Subcutaneous abdominal adipose tissue (tissue), 5 donors: ENCODE data around the gene RBFOX1.
A peak's percentile ranks its signal among the peaks of the same experiment; 100 is the strongest.

Experiments
- H3K27ac ChIP-seq: one replicate; pipeline ENCODE4 v1.7.0; 2013; ENCODE audit warnings: low read depth, mild to moderate bottlenecking, inconsistent platforms, low read length, moderate library complexity
- H3K27me3 ChIP-seq, 5 donors: one replicate each; pipeline ENCODE4 v1.7.0; 2013; ENCODE audit warnings: low read length in 5 of 5, inconsistent platforms in 1 of 5; ENCODE audit not compliant: control insufficient read depth in 5 of 5, insufficient read depth in 4 of 5
- H3K36me3 ChIP-seq, 5 donors: one replicate each; pipeline ENCODE4 v1.7.0; 2013; ENCODE audit warnings: low read length in 5 of 5; ENCODE audit not compliant: control insufficient read depth in 5 of 5, insufficient read depth in 5 of 5
- H3K4me1 ChIP-seq, 5 donors: one replicate each; pipeline ENCODE4 v1.7.0; 2013; ENCODE audit warnings: low read length in 5 of 5, mild to moderate bottlenecking in 3 of 5, moderate library complexity in 1 of 5; ENCODE audit not compliant: control insufficient read depth in 5 of 5, insufficient read depth in 5 of 5
- H3K4me3 ChIP-seq, 5 donors: one replicate each; pipeline ENCODE4 v1.7.0; 2013; ENCODE audit warnings: low read length in 5 of 5, low read depth in 1 of 5
- H3K9ac ChIP-seq, 5 donors: one replicate each; pipeline ENCODE4 v1.7.0; 2013; ENCODE audit warnings: low read length in 5 of 5, mild to moderate bottlenecking in 4 of 5, moderate library complexity in 3 of 5
- H3K9me3 ChIP-seq, 5 donors: one replicate each; pipeline ENCODE4 v1.7.0; 2013; ENCODE audit warnings: low read length in 5 of 5; ENCODE audit not compliant: control insufficient read depth in 5 of 5
- donor health status: healthy.
- donor health status: healthy.
- donor health status: healthy.
- donor health status: healthy.
- donor health status: healthy.

The RBFOX1 gene

DNA sequence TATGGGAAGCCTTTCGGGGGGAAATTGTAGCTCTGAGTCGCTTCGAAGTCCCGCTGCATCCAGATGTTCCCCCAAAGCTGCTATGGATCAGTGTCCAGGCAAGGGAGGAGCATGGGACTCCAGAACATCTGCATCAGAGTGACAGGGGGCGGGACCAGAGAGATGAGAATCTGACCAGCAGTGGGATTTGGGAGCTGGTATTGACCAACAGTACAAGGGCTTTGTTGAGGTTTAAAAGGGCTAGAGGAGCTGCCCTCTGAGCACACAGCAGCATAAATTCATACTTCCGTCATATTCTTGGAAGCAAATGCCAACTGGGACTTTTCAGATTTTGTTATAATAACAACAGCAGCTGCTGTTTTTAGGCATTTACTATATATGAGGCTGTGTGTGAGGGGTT is 10.6 kb downstream of the RBFOX1 start:
- Histone ChIP-seq H3K4me1 (no peaks in the 10 kb centered on the region), H3K27ac (no peak overlapping the region), H3K36me3 (no peaks in the 10 kb centered on the region), H3K9ac (no peak overlapping the region), H3K4me3 (no peak overlapping the region), H3K27me3 (peaks cover 0 to 2% (median 0%) of the 10 kb centered on the region in 5 donors), H3K9me3 (peaks cover 0 to 4% (median 0%) of the 10 kb centered on the region in 5 donors)

DNA sequence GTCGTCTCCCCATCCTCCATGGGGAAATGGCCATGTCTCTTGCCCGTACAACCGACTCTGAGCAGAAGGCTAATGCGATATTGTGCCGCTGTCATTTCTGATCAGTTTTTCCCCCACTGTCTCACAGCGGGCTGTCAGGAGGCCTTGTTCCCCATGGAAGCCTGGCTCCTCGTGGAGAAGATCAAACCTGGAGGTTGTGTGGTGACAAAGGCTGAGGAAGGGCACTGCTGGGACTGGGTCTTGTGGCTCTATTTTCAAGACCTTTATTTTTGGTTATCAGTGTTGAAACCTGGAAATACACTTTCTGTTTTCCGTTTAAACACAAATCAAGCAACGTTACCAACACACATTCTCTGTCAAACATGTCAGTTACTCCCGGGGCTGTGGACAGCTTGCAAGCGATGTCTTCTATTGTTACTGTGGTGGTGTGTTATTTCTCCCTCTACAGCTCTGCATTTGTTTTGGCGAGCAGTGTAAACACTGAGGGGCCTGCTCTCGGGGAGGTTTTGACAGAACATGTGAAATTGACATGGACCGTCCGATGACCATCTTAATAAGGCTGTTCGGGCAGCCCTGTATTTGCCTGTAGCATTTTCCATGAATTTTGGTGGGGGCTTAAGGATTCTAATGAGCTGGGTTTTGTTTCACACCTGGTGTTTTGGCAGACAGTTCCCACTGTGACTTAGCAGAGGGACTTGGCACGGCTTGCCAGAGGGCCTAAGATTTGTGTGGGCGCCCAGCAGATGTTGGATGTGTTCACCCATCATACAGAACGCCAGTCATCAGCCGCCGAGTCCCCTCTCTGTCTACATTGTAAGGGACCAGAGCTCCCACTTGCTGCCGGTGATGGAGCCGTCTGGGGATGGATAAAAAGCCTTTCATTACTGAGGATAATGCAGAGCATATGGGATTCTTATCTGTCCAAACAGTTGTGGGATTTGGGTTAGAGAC is 12.5 kb downstream of the RBFOX1 start:
- H3K36me3 ChIP-seq: no peaks in the 10 kb centered on the region
- no peak overlapping the region for H3K9ac ChIP-seq
- no peak overlapping the region for H3K4me3 ChIP-seq
- peaks cover 0 to 2% (median 0%) of the 10 kb centered on the region in 5 donors for H3K27me3 ChIP-seq
- no peak overlapping the region for H3K27ac ChIP-seq
- H3K4me1 ChIP-seq: no peaks in the 10 kb centered on the region
- peaks cover 0 to 4% (median 0%) of the 10 kb centered on the region in 5 donors for H3K9me3 ChIP-seq

DNA sequence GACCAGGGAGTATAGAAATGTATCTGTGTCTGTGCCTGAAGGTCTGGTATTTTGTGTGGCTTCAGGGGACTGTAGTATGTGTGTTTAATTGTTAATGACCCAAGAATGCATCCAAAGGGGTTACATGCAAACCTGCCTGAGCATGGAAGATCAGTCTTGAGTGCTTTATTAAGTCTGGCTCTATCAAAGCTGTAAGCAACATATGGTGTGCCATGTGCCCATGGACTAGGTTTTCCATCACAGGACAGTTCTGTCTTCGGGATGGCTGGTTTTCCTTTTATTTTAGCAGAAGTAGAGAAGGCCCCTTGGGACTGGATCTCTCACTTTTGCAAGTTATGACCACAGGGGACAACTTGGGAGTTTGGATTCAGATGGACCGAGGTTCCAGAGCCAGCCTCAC is 18.2 kb downstream of the RBFOX1 start:
- H3K4me1 ChIP-seq: no peaks in the 10 kb centered on the region
- H3K9me3 ChIP-seq: peaks cover 0 to 4% (median 0%) of the 10 kb centered on the region in 5 donors
- H3K27me3 ChIP-seq: no peaks in the 10 kb centered on the region
- no peak overlapping the region for H3K4me3 ChIP-seq
- H3K27ac ChIP-seq: no peak overlapping the region
- no peaks in the 10 kb centered on the region for H3K36me3 ChIP-seq
- no peak overlapping the region for H3K9ac ChIP-seq

DNA sequence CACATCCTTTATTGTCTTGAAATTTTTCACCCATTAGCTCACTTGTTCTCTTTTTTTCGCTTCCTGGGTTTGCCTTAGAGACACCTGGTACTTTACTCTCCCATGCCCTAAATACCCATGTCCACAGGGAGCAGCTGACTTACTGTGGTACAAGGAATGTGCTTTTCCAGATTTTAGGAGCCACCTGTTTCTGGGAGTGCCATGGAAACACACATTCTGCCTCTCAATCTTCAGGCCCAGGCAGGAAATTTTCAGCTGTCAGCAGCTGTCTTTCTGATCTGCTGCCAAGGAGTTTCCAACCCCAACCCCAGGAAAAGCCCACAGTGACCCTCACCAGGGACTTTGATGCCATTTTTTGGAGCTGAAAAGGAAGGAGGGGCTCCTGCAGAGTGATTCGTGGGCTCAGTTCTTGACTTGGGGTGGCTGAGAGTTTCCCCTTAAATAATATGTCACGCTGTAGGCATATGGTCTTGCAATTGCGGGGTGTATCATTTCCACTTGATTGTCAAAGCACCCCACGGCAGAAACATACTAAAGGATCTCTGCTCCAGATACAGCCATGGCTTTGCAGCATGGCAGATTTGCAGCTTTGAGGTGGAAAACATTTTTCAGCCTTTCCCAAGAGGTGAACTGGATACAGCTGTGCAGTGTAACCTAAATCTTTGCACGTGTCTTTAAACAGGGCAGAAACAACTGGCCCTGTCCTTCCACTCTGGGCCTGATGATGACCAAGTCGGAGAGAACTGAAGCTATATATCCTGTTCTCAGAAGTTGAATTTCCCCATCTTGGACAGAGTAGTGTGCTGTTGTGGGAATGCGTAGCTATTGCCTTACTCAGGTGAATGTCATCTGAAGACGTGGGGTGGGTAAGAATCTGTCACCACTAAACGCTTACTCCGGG is 19.2 kb downstream of the RBFOX1 start:
- H3K4me1 ChIP-seq: no peaks in the 10 kb centered on the region
- no peaks in the 10 kb centered on the region for H3K27me3 ChIP-seq

DNA sequence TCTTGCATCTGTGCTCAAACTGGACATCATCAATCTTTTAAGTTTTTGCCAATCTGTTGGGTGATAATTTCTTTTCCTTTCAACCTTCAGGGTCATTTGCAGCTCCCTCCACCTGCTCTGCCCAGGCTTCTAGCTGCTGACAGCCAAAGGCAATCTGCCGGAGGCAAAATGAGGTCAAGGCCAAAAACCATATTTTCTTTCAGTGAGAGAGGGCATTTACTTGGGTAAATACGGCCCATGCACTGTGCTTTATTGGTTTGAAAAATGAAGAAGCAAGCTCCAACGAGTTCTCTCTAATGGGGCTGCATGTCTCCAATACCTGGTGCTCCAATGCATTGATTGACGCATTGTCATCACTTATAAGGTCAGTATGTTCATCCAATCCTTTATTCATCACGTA is 23.1 kb downstream of the RBFOX1 start:
- no peaks in the 10 kb centered on the region for H3K36me3 ChIP-seq
- no peak overlapping the region for H3K9ac ChIP-seq
- no peaks in the 10 kb centered on the region for H3K27me3 ChIP-seq
- no peak overlapping the region for H3K27ac ChIP-seq
- H3K4me1 ChIP-seq: no peaks in the 10 kb centered on the region
- H3K4me3 ChIP-seq: no peak overlapping the region
- peaks cover 0 to 3% (median 0%) of the 10 kb centered on the region in 5 donors for H3K9me3 ChIP-seq

More for the DNA sequence above, 19.2 kb downstream of the RBFOX1 start:
- Histone ChIP-seq H3K4me3 (no peak overlapping the region), H3K36me3 (no peaks in the 10 kb centered on the region), H3K27ac (no peak overlapping the region), H3K9ac (no peak overlapping the region), H3K9me3 (peaks cover 0 to 2% (median 0%) of the 10 kb centered on the region in 5 donors)

DNA sequence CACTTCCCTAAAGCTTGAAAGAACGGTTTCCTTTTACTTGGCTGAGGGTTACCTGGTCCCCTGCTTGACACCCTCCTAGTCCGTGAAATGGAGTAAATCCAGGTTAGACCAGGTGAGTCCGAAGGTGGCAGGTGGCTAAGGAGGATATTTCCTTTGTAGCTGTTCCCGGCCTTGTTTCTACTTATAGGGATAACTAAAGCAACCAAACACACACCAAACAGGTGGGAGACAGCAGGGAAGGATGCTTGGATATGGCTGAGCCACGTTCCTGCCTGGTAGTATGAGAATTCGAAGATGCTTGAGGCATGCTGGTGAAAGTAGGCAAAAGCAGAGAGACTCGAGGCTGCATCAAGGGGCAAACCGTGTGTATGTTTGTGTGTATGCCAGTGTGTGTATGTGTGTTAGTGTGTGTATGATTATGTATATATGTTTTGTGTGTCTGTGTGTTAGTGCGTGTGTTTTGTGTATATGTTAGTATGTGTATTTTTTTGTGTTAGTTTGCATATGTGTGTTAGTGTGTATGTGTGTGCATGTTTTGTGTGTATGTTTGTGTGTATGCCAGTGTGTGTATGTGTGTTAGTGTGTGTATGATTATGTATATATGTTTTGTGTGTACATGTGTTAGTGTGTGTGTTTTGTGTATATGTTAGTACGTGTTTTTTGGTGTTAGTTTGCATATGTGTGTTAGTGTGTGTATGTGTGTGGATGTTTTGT is 28.9 kb downstream of the RBFOX1 start:
- Histone ChIP-seq H3K9me3 (peaks cover 0 to 6% (median 3%) of the 10 kb centered on the region in 5 donors), H3K4me1 (peaks cover 0 to 18% (median 13%) of the 10 kb centered on the region in 5 donors), H3K4me3 (no peak overlapping the region), H3K27ac (no peak overlapping the region), H3K36me3 (no peaks in the 10 kb centered on the region), H3K9ac (no peak overlapping the region), H3K27me3 (no peaks in the 10 kb centered on the region)

DNA sequence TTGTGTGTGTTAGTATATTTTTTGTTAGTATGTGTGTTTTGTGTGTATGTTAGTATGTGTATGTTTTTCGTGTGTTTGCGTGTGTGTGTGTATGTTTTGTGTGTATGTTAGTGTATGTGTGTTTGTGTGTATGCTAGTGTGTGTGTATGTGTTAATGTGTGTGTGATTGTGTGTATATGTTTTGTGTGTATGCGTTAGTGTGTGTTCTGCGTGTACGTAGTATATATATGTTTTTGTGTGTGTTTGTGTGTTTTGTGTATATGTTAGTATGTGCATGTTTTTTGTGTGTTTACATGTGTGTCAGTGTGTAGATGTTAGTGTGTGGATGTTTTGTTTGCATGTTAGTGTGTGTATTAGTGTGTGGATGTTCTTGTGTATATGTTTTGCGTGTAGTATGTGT is 29.6 kb downstream of the RBFOX1 start:
- Histone ChIP-seq H3K36me3 (no peaks in the 10 kb centered on the region), H3K27ac (no peak overlapping the region), H3K9ac (no peak overlapping the region), H3K4me3 (no peak overlapping the region), H3K27me3 (no peaks in the 10 kb centered on the region), H3K4me1 (peaks cover 0 to 18% (median 13%) of the 10 kb centered on the region in 5 donors), H3K9me3 (peaks cover 0 to 6% (median 0%) of the 10 kb centered on the region in 5 donors)

DNA sequence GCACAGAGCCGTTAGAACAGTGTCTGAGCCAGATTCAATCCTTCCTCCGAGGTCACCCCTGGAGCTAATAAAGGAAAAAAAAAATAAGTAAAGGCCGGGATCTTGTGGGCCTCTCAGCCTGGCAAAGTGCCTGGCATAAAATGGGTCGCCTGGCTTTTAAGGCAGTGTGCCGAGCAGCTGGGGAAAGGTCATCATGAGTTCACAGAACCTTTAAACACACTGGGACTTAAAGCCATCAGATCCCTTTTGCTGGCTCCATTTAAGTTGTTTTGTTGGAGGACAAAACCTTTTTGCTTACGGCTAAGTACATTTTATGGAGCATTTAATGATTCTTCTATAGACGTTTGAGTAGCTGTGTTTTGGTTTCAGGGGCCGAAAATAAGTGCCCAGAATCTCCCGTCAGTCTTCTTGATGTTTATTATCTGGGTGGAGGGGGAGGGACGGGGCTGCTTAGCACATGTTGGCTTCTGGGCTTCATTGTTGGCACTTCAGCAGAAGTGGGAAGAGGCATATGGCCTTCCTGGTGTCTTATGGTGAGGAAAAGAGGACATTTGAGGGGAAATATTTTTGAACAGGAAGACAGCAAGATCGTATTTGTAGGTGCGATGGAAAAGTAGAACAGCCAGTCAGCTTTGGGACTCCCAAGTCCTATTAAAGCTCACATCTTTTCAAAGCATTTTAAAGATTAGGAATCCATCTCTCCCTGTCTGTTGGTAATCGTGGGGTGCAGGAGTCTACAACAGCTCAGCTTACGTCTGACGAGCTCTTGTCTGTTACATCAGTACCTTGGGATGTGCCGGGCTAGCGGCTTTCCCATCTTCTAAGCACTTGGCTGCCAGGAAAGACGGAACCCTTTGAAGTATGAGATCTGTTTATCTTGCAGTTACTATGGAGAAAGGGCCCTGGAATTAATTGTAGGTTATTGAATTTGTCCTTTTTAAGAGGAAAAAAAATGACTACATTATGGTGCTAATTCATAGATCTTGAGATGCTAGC is 31.1 kb downstream of the RBFOX1 start:
- no peak overlapping the region for H3K27ac ChIP-seq
- H3K27me3 ChIP-seq: no peaks in the 10 kb centered on the region
- no peak overlapping the region for H3K9ac ChIP-seq
- peaks cover 0 to 6% (median 0%) of the 10 kb centered on the region in 5 donors for H3K9me3 ChIP-seq
- peaks cover 0 to 18% (median 13%) of the 10 kb centered on the region in 5 donors for H3K4me1 ChIP-seq
- no peaks in the 10 kb centered on the region for H3K36me3 ChIP-seq
- peak overlapping the region in 1 of 5 donors; percentile 9 for H3K4me3 ChIP-seq

DNA sequence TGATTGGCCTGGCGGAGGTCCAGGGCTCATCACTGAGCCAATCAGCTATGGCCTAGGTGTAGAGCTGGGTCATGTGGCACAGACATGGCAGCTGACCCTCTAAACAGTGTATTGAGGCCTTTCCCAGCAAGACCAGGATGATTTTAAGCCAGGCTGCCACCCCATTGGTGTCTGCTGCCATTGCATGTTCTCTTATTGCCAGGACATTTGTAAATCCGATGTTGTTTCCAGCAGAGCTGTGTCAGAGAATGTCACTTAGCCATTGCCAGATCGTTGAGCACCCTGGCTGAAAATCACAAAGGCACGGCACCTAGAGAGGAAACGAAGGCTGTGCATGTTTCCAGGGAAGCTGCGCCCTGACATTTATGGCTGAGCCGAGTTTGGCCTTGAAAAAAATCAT is 33.4 kb downstream of the RBFOX1 start:
- Histone ChIP-seq H3K4me3 (no peak overlapping the region), H3K9me3 (peaks cover 0 to 6% (median 0%) of the 10 kb centered on the region in 5 donors), H3K4me1 (peaks cover 0 to 18% (median 13%) of the 10 kb centered on the region in 5 donors), H3K27ac (no peak overlapping the region), H3K36me3 (no peaks in the 10 kb centered on the region), H3K9ac (no peak overlapping the region), H3K27me3 (no peaks in the 10 kb centered on the region)
